GM12892 (cell line): ENCODE data around the gene DEFB131B.
"Not testable (repeated sequence)": the region's sequence is repeated elsewhere in the genome, so short reads cannot be mapped to it uniquely, and the experiment has no call there.

Experiments
- POLR2A ChIP-seq: IDR thresholded peaks from 2 replicates; pipeline ENCODE4 v1.6.1; 2011; ENCODE audit warnings: low read depth, low read length, control low read depth
- POLR2AphosphoS5 ChIP-seq: IDR thresholded peaks from 2 replicates; pipeline ENCODE4 v1.6.1; 2011; ENCODE audit warnings: low read depth, low read length, control low read depth
- TAF1 ChIP-seq: IDR thresholded peaks from 2 replicates; pipeline ENCODE4 v1.6.1; 2011; ENCODE audit warnings: low read depth, mild to moderate bottlenecking, control low read depth, low read length, borderline replicate concordance

GRCh38 chr11:71901137-71901536, 22.9 kb downstream of the DEFB131B start:
- not testable (repeated sequence) for TF ChIP-seq POLR2A, POLR2AphosphoS5, TAF1
